K562 (cell line): Measurements from ENCODE around the gene KISS1. TPM values are rescaled to one million over a fixed set of nuclear protein-coding genes. Genes with fewer than 3 reads are reported as not detected.
A peak's percentile ranks its signal among the peaks of the same experiment; 100 is the strongest.

Source experiments
- ATAC-seq: fragments of 200-7000 bp; cut with Tn5 transposase; 3 replicates; pipeline ENCODE4 v1.9.1; 2020; ENCODE audit warnings: moderate library complexity
- BruUV-seq: library from RNA; stranded (reverse); fragments of 400-500 nt; replicated peaks from 2 replicates; lab custom pipeline; 2021; lab: Mats Ljungman, UMichigan
- CTCF ChIA-PET: fragments of 300-600 bp; formaldehyde crosslinking; extraction: SDS; loops from one replicate; lab custom pipeline; 2021; ENCODE audit warnings: low intra/inter-chr PET ratio; lab: Yijun Ruan, JAX
- POLR2A ChIA-PET: fragments of 300-600, 350-650 bp; sonication (Branson Sonifier 250); formaldehyde crosslinking; extraction: SDS; loops from one replicate; lab custom pipeline; 2021; ENCODE audit warnings: antibody characterized with exemption, inconsistent platforms; lab: Yijun Ruan, JAX
- DNase-seq, 4 experiments: peaks; one replicate each; pipeline versions ENCODE4 v3.0.0 to v3.0.0-alpha.2; 2011 to 2018; ENCODE audit warnings: low spot score in 3 of 4, mixed read lengths in 3 of 4; ENCODE audit errors: extremely low read depth in 1 of 4
- FAIRE-seq: peaks from 2 replicates; lab custom pipeline; 2011; peaks lifted over from hg19 to GRCh38; lab: Jason Lieb, UNC
- H2AFZ ChIP-seq: 2 replicates; pipeline ENCODE4 v1.6.0; 2011; ENCODE audit warnings: low read depth, low read length, control low read depth, inconsistent platforms
- H3K27ac ChIP-seq: fragments of 200-600 bp; 3 replicates; pipeline ENCODE4 v1.8.0; 2011; ENCODE audit warnings: low read depth, mild to moderate bottlenecking, control low read depth, inconsistent platforms, low read length, moderate library complexity, mixed read lengths; ENCODE audit errors: extremely low read depth
- H3K27me3 ChIP-seq, 2 experiments: fragments of 300-600 bp in 1 of 2; 2 replicates in 1 of 2; 3 replicates in 1 of 2; pipeline versions ENCODE4 v1.6.0 to v1.8.0; 2011; ENCODE audit warnings: inconsistent platforms in 2 of 2, low read length in 2 of 2, mild to moderate bottlenecking in 1 of 2, mixed read lengths in 1 of 2, moderate library complexity in 1 of 2; ENCODE audit not compliant: control insufficient read depth in 2 of 2, insufficient read depth in 2 of 2
- H3K36me3 ChIP-seq: fragments of 300-600 bp; 3 replicates; pipeline ENCODE4 v1.8.0; 2011; ENCODE audit warnings: mild to moderate bottlenecking, low read length, inconsistent platforms; ENCODE audit not compliant: control insufficient read depth, insufficient read depth
- H3K4me1 ChIP-seq, 2 experiments: fragments of 200-600 bp in 1 of 2; replicated peaks in 1 of 2; 2 replicates in 1 of 2; 3 replicates in 1 of 2; pipeline versions ENCODE4 v1.5.1 to v1.8.0; 2011; ENCODE audit warnings: inconsistent platforms in 2 of 2, low read length in 2 of 2, mild to moderate bottlenecking in 1 of 2, mixed read lengths in 1 of 2, moderate library complexity in 1 of 2; ENCODE audit not compliant: control insufficient read depth in 2 of 2, insufficient read depth in 2 of 2
- H3K4me2 ChIP-seq: 2 replicates; pipeline ENCODE4 v1.6.1; 2011; ENCODE audit warnings: low read length, control low read depth, inconsistent platforms, mixed read lengths; ENCODE audit not compliant: insufficient read depth
- H3K4me3 ChIP-seq: fragments of 200-600 bp; sonication (generic), shearing (Covaris generic); 2 replicates; pipeline ENCODE4 v1.5.1; 2016; ENCODE audit warnings: control low read depth, inconsistent platforms
- H3K79me2 ChIP-seq: fragments of 200-600 bp; 3 replicates; pipeline ENCODE4 v1.8.0; 2011; ENCODE audit warnings: low read length, inconsistent platforms; ENCODE audit not compliant: control insufficient read depth, insufficient read depth
- H3K9ac ChIP-seq, 2 experiments: 2 replicates each; pipeline versions ENCODE4 v1.6.0 to v1.6.1; 2011; ENCODE audit warnings: low read depth in 2 of 2, low read length in 2 of 2, control low read depth in 1 of 2, inconsistent platforms in 1 of 2, mild to moderate bottlenecking in 1 of 2, mixed read lengths in 1 of 2; ENCODE audit not compliant: insufficient read depth in 1 of 2
- H3K9me1 ChIP-seq: one replicate; pipeline ENCODE4 v1.6.0; 2011; ENCODE audit warnings: inconsistent platforms, mild to moderate bottlenecking, low read length, moderate library complexity; ENCODE audit not compliant: control insufficient read depth, insufficient read depth
- H3K9me3 ChIP-seq: replicated peaks from 2 replicates; pipeline ENCODE4 v1.5.1; 2011; ENCODE audit warnings: low read depth, low read length, inconsistent platforms; ENCODE audit not compliant: control insufficient read depth, insufficient read depth
- H4K20me1 ChIP-seq: replicated peaks from 2 replicates; pipeline ENCODE4 v1.6.1; 2011; ENCODE audit warnings: low read length, inconsistent platforms, mixed read lengths; ENCODE audit not compliant: control insufficient read depth, insufficient read depth
- BCL6 ChIP-seq: fragments of 250-450 bp; sonication (Bioruptor Pico); IDR thresholded peaks from 2 replicates; pipeline ENCODE4 v1.4.0; 2020
- BCOR ChIP-seq: fragments of 450-650 bp; IDR thresholded peaks from 2 replicates; pipeline ENCODE4 v1.6.1; 2016
- BHLHE40 ChIP-seq: IDR thresholded peaks from 2 replicates; pipeline ENCODE4 v1.6.1; 2011; ENCODE audit warnings: low read length, improper control_type of control experiment
- C11orf30 ChIP-seq: fragments of 450-650 bp; IDR thresholded peaks from 2 replicates; pipeline ENCODE4 v1.6.1; 2016; ENCODE audit warnings: low read depth, mild to moderate bottlenecking
- HDAC6 ChIP-seq: IDR thresholded peaks from 2 replicates; pipeline ENCODE4 v1.6.1; 2012; ENCODE audit warnings: low read depth, mild to moderate bottlenecking, control low read depth, inconsistent platforms, low read length, moderate library complexity
- KLF6 ChIP-seq: fragments of 250-450 bp; sonication (Bioruptor Pico); IDR thresholded peaks from 2 replicates; pipeline ENCODE4 v1.4.0; 2020; ENCODE audit warnings: mild to moderate bottlenecking, moderate library complexity, borderline replicate concordance
- PYGO2 ChIP-seq: fragments of 450-650 bp; IDR thresholded peaks from 2 replicates; pipeline ENCODE4 v1.6.1; 2016; ENCODE audit warnings: mild to moderate bottlenecking, missing genetic modification characterization, moderate library complexity, missing compliant biosample characterization
- RBM25 ChIP-seq: fragments of 200-400 bp; formaldehyde crosslinking; IDR thresholded peaks from 2 replicates; pipeline ENCODE4 v1.6.1; 2018; ENCODE audit warnings: low read length, low read depth, moderate library complexity; ENCODE audit not compliant: severe bottlenecking
- SAFB2 ChIP-seq: fragments of 200-400 bp; formaldehyde crosslinking; IDR thresholded peaks from 2 replicates; pipeline ENCODE4 v1.6.1; 2018; ENCODE audit warnings: borderline replicate concordance, low read length, low read depth, moderate library complexity; ENCODE audit not compliant: severe bottlenecking
- SMARCA5 ChIP-seq: fragments of 450-650 bp; IDR thresholded peaks from 2 replicates; pipeline ENCODE4 v1.6.1; 2016
- SMARCB1 ChIP-seq: IDR thresholded peaks from 2 replicates; pipeline ENCODE4 v1.6.1; 2011; ENCODE audit warnings: improper control_type of control experiment, low read depth; ENCODE audit not compliant: insufficient read length
- ZFP36 ChIP-seq: fragments of 150-350 bp; IDR thresholded peaks from 2 replicates; pipeline ENCODE4 v1.6.1; 2018; ENCODE audit warnings: low read length, low read depth; ENCODE audit not compliant: partially characterized antibody
- WGBS: fragments of 100-300 bp; shearing (Covaris generic); methylation state at CpG from one replicate; pipeline ENCODE4 v1.1.6; 2016; ENCODE audit warnings: low coverage, mixed read lengths; ENCODE audit not compliant: insufficient coverage; ENCODE audit errors: missing lambda C conversion rate; 5-methylcytosine and 5-hydroxymethylcytosine counted together
- in situ Hi-C: fragments of 300-500 bp; cut with MboI; formaldehyde crosslinking; loops from 4 replicates; pipeline ENCODE4 v1.15.0; 2018; ENCODE audit warnings: inconsistent platforms, mixed read lengths
- intact Hi-C: fragments of 100-400 bp; cut with micrococcal nuclease; formaldehyde crosslinking; loops from 2 replicates; pipeline ENCODE4 v1.14.2; 2022
- polyA plus RNA-seq, 8 experiments: library from polyadenylated mRNA; depleted of rRNA in 4 of 8; stranded (reverse) in 5 of 8; unstranded in 3 of 8; fragments of >200 nt; fragmentation: Nextera tagmentation in 2 of 8; fragmentation: Illumina TruSeq in 1 of 8; extraction: Ambion mirVana in 2 of 8; extraction: Trizol in 1 of 8; gene quantifications; 2 replicates each; pipeline versions ENCODE4 v1.2.1 to v1.2.3, GENCODE V29; 2011 to 2014; ENCODE audit warnings: inconsistent platforms in 1 of 8, missing spikeins in 1 of 8
- total RNA-seq, 7 experiments: library from RNA; depleted of rRNA in 6 of 7; stranded (reverse); fragments of >200 nt in 6 of 7; fragmentation: Illumina TruSeq in 2 of 7; extraction: Trizol in 2 of 7; gene quantifications; 2 replicates each; pipeline versions ENCODE4 v1.2.1 to v1.2.3, GENCODE V29; 2011 to 2021; ENCODE audit warnings: low replicate concordance in 1 of 7
- TF ChIP-seq, protein P1 (sequence below), 3 experiments: IDR thresholded peaks in 2 of 3; conservative IDR thresholded peaks in 1 of 3; 2 replicates each; pipeline ENCODE4 v1.5.1; 2011 to 2012; ENCODE audit warnings: low read length in 3 of 3, mild to moderate bottlenecking in 3 of 3, control low read depth in 2 of 3, improper control_type of control experiment in 1 of 3, inconsistent platforms in 1 of 3, low read depth in 1 of 3, mixed read lengths in 1 of 3, moderate library complexity in 1 of 3; ENCODE audit not compliant: insufficient read depth in 2 of 3
- TF ChIP-seq, protein P2 (sequence below): fragments of 450-650 bp; IDR thresholded peaks from 2 replicates; pipeline ENCODE4 v1.7.0; 2016; ENCODE audit warnings: borderline replicate concordance
- TF ChIP-seq, protein P3 (sequence below): fragments of 200-800 bp; sonication (Bioruptor generic); IDR thresholded peaks from 2 replicates; pipeline ENCODE4 v1.6.1; 2017; ENCODE audit warnings: missing genetic modification characterization, missing compliant biosample characterization

The KISS1 gene
- total and polyA plus RNA-seq, 9 of the 15 experiments (the other 6 are each of a cell fraction or from before 2014, with no cell fraction given) = 0.31 TPM; not detected in 8

DNA sequence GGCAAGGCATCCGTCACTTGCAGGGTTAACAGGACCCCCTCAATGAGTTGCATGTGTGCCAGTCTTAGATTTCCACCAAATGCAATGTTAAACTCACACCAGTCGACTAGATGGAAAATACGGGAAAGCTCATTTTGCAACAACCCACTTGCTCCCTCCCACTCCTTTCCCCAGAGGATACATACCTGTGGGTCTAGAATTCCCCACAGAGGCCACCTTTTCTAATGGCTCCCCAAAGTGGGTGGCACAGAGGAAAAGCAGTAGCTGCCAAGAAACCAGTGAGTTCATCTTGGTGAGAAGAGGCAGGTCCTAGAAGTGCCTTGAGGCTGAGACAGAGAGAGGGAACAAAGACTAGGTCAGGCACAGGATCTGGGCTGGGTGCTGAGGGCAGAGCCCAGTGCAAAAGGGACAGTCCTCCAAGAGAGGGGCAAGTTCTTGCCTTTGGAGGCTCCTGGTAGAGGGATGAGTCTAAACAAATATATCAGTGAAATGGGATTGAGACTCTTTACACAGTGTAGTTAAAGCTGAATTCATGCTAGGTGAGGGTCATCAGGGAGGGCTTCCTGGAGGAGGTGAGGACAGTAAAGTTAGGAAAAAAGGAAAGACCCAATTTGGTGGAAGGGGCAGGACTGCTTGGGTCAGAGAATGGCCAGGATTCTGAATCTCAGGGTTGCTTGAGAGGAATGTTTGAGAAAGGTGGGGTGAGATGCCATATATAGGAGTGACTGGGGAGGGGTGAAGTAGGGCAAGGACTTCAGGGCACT is 3.5 kb downstream of the KISS1 start:
- in situ Hi-C loops = no loop called here
- Histone ChIP-seq H3K79me2 (no peaks in the 10 kb centered on the region), H3K27me3 (peaks cover 29 to 73% of the 10 kb centered on the region in 2 experiments), H3K4me3 (no peak overlapping the region), H2AFZ (no peak overlapping the region), H3K9me1 (no peaks in the 10 kb centered on the region), H3K9me3 (no peaks in the 10 kb centered on the region; the same call in 1 of the 2 replicates), H4K20me1 (0 out of 2 replicates have a peak, but pooled peaks cover 4% of the 10 kb centered on the region), H3K4me2 (no peak overlapping the region), H3K4me1 (peaks cover 0 to 4% of the 10 kb centered on the region in 2 experiments; a peak in 2 of 5 replicates), H3K27ac (no peak overlapping the region), H3K9ac (no peak overlapping the region), H3K36me3 (no peaks in the 10 kb centered on the region)
- intact Hi-C loops = no loop called here
- ChIA-PET POLR2A (interaction anchor here (1.4 kb wide), 1 partner anchor 56 kb away, joined by 6 read pairs; no protein-coding TSS in a partner anchor), CTCF (no interaction called here)
- DNase-seq (no peak), FAIRE-seq (no peak), ATAC-seq (no peak)
- BruUV-seq = no TSS peak
- 0% methylated on average over 3 of the region's 3 CpGs for WGBS
- TF ChIP-seq SMARCB1 (no peak), BCL6 (CRISPR knock-in tag) (no peak), SAFB2 (no peak), BHLHE40 (no peak), ZFP36 (peak; percentile 98), BCOR (peak; percentile 71), C11orf30 (no peak), KLF6 (CRISPR knock-in tag) (no peak), SMARCA5 (peak; percentile 56; the same call in 1 of the 2 replicates), RBM25 (peak; percentile 64), HDAC6 (no peak), PYGO2 (tag) (no peak)
- TF ChIP-seq, protein P1, sequence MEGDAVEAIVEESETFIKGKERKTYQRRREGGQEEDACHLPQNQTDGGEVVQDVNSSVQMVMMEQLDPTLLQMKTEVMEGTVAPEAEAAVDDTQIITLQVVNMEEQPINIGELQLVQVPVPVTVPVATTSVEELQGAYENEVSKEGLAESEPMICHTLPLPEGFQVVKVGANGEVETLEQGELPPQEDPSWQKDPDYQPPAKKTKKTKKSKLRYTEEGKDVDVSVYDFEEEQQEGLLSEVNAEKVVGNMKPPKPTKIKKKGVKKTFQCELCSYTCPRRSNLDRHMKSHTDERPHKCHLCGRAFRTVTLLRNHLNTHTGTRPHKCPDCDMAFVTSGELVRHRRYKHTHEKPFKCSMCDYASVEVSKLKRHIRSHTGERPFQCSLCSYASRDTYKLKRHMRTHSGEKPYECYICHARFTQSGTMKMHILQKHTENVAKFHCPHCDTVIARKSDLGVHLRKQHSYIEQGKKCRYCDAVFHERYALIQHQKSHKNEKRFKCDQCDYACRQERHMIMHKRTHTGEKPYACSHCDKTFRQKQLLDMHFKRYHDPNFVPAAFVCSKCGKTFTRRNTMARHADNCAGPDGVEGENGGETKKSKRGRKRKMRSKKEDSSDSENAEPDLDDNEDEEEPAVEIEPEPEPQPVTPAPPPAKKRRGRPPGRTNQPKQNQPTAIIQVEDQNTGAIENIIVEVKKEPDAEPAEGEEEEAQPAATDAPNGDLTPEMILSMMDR (IDR thresholded peaks at IDR 0.05 in 2 of 3, conservative IDR thresholded peaks at IDR 0.05 in 1 of 3; ENCODE audit: insufficient read depth in 2 of 3, low read depth in 1 of 3, low read length in 3 of 3) = no peak
- TF ChIP-seq, protein P2, sequence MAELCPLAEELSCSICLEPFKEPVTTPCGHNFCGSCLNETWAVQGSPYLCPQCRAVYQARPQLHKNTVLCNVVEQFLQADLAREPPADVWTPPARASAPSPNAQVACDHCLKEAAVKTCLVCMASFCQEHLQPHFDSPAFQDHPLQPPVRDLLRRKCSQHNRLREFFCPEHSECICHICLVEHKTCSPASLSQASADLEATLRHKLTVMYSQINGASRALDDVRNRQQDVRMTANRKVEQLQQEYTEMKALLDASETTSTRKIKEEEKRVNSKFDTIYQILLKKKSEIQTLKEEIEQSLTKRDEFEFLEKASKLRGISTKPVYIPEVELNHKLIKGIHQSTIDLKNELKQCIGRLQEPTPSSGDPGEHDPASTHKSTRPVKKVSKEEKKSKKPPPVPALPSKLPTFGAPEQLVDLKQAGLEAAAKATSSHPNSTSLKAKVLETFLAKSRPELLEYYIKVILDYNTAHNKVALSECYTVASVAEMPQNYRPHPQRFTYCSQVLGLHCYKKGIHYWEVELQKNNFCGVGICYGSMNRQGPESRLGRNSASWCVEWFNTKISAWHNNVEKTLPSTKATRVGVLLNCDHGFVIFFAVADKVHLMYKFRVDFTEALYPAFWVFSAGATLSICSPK = no peak
- TF ChIP-seq, protein P3, sequence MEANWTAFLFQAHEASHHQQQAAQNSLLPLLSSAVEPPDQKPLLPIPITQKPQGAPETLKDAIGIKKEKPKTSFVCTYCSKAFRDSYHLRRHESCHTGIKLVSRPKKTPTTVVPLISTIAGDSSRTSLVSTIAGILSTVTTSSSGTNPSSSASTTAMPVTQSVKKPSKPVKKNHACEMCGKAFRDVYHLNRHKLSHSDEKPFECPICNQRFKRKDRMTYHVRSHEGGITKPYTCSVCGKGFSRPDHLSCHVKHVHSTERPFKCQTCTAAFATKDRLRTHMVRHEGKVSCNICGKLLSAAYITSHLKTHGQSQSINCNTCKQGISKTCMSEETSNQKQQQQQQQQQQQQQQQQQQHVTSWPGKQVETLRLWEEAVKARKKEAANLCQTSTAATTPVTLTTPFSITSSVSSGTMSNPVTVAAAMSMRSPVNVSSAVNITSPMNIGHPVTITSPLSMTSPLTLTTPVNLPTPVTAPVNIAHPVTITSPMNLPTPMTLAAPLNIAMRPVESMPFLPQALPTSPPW = no peak
